SKM-1 treated with dmso at 0.1 percent for 144 hours (cell line): ENCODE results near the gene FGF1.

Experiments
- DNase-seq: peaks from one replicate; lab custom pipeline; 2025; ENCODE audit not compliant: unreplicated experiment; lab: John Stamatoyannopoulos, UW

Gene FGF1

GRCh38 chr5:142685418-142686209, at the start of gene FGF1:
Gene FGF1 (minus strand): TSS chr5:142686090. CDS start chr5:142614127, 71,963 bp downstream.
- no peak for DNase-seq

- no peak for DNase-seq
These were observed 41.8 kb upstream of the FGF1 start for GRCh38 chr5:142727735-142728047.

GRCh38 chr5:142726188-142726731, 40.4 kb upstream of the FGF1 start:
- DNase-seq: peak; percentile 55

- no peak for DNase-seq
These were observed 39.6 kb upstream of the FGF1 start for GRCh38 chr5:142725231-142726187.

GRCh38 chr5:142724821-142725220, 38.9 kb upstream of the FGF1 start:
- DNase-seq: no peak

GRCh38 chr5:142722896-142723295, 37.0 kb upstream of the FGF1 start:
- DNase-seq: no peak

- DNase-seq: no peak
These were observed 36.3 kb upstream of the FGF1 start for GRCh38 chr5:142722146-142722545.

GRCh38 chr5:142720641-142721271, 34.9 kb upstream of the FGF1 start:
- no peak for DNase-seq

- DNase-seq: no peak
These were observed 34.0 kb upstream of the FGF1 start for GRCh38 chr5:142719836-142720370.

GRCh38 chr5:142717582-142718215, 31.8 kb upstream of the FGF1 start:
- peak; percentile 70 for DNase-seq

- DNase-seq: peak; percentile 67
These were observed 31.1 kb upstream of the FGF1 start for GRCh38 chr5:142716963-142717362.

GRCh38 chr5:142715291-142715690, 29.4 kb upstream of the FGF1 start:
- no peak for DNase-seq

- peak; percentile 85 for DNase-seq
These were observed 27.3 kb upstream of the FGF1 start for GRCh38 chr5:142713121-142713706.

GRCh38 chr5:142703153-142703552, 17.3 kb upstream of the FGF1 start:
- DNase-seq: no peak

GRCh38 chr5:142701673-142702311, 15.9 kb upstream of the FGF1 start:
- no peak for DNase-seq

GRCh38 chr5:142700566-142700965, 14.7 kb upstream of the FGF1 start:
- no peak for DNase-seq

GRCh38 chr5:142699184-142699720, 13.4 kb upstream of the FGF1 start:
- peak; percentile 93 for DNase-seq

- no peak for DNase-seq
These were observed 12.7 kb upstream of the FGF1 start for GRCh38 chr5:142698447-142699183.
